ENCODE measurements around the gene PCGF5.
"Not testable (repeated sequence)": the region's sequence is repeated elsewhere in the genome, so short reads cannot be mapped to it uniquely, and the experiment has no call there.

Gene PCGF5

GRCh38 chr10:91317541-91317940, 97.1 kb downstream of the PCGF5 start:
- Histone ChIP-seq H3K36me3 (ENCODE audit: control insufficient read depth, insufficient read depth, low read length) (no peaks in the 10 kb centered on the region), H2AFZ (no peak overlapping the region), H3K27me3 (ENCODE audit: control insufficient read depth, insufficient read depth, low read length) (no peaks in the 10 kb centered on the region), H3K4me3 (ENCODE audit: low read depth, low read length) (no peak overlapping the region), H3K27ac (no peak overlapping the region), H3K79me2 (no peaks in the 10 kb centered on the region), H3K4me1 (no peaks in the 10 kb centered on the region), H3K9ac (no peak overlapping the region), H3K9me3 (ENCODE audit: control insufficient read depth, low read length) (no peaks in the 10 kb centered on the region), H3K4me2 (ENCODE audit: low read length) (no peak overlapping the region)
- TF ChIP-seq, protein P1, sequence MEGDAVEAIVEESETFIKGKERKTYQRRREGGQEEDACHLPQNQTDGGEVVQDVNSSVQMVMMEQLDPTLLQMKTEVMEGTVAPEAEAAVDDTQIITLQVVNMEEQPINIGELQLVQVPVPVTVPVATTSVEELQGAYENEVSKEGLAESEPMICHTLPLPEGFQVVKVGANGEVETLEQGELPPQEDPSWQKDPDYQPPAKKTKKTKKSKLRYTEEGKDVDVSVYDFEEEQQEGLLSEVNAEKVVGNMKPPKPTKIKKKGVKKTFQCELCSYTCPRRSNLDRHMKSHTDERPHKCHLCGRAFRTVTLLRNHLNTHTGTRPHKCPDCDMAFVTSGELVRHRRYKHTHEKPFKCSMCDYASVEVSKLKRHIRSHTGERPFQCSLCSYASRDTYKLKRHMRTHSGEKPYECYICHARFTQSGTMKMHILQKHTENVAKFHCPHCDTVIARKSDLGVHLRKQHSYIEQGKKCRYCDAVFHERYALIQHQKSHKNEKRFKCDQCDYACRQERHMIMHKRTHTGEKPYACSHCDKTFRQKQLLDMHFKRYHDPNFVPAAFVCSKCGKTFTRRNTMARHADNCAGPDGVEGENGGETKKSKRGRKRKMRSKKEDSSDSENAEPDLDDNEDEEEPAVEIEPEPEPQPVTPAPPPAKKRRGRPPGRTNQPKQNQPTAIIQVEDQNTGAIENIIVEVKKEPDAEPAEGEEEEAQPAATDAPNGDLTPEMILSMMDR (IDR thresholded peaks at IDR 0.05), result no peak

- no peak overlapping the region for H3K4me2 ChIP-seq (ENCODE audit: low read length)
- H3K4me1 ChIP-seq, result no peaks in the 10 kb centered on the region
- no peak overlapping the region for H3K4me3 ChIP-seq (ENCODE audit: low read depth, low read length)
- H3K9ac ChIP-seq, result no peak overlapping the region
- H3K79me2 ChIP-seq, result no peaks in the 10 kb centered on the region
- H3K9me3 ChIP-seq (ENCODE audit: control insufficient read depth, low read length), result no peaks in the 10 kb centered on the region
- TF ChIP-seq, protein P1 (IDR thresholded peaks at IDR 0.05), result no peak
- no peak overlapping the region for H2AFZ ChIP-seq
- H3K27ac ChIP-seq, result no peak overlapping the region
- H3K27me3 ChIP-seq (ENCODE audit: control insufficient read depth, insufficient read depth, low read length), result no peaks in the 10 kb centered on the region
- H3K36me3 ChIP-seq (ENCODE audit: control insufficient read depth, insufficient read depth, low read length), result no peaks in the 10 kb centered on the region
Measured at GRCh38 chr10:91319336-91319735, 98.9 kb downstream of the PCGF5 start.

- H3K36me3 ChIP-seq (ENCODE audit: control insufficient read depth, insufficient read depth, low read length); H2AFZ ChIP-seq; H3K4me3 ChIP-seq (ENCODE audit: low read depth, low read length); H3K27ac ChIP-seq; H3K4me1 ChIP-seq; H3K9me3 ChIP-seq (ENCODE audit: control insufficient read depth, low read length); H3K4me2 ChIP-seq (ENCODE audit: low read length); H3K27me3 ChIP-seq (ENCODE audit: control insufficient read depth, insufficient read depth, low read length); H3K79me2 ChIP-seq; H3K9ac ChIP-seq: not testable (repeated sequence)
Measured at GRCh38 chr10:91323293-91323905, 102.9 kb downstream of the PCGF5 start.

DNA sequence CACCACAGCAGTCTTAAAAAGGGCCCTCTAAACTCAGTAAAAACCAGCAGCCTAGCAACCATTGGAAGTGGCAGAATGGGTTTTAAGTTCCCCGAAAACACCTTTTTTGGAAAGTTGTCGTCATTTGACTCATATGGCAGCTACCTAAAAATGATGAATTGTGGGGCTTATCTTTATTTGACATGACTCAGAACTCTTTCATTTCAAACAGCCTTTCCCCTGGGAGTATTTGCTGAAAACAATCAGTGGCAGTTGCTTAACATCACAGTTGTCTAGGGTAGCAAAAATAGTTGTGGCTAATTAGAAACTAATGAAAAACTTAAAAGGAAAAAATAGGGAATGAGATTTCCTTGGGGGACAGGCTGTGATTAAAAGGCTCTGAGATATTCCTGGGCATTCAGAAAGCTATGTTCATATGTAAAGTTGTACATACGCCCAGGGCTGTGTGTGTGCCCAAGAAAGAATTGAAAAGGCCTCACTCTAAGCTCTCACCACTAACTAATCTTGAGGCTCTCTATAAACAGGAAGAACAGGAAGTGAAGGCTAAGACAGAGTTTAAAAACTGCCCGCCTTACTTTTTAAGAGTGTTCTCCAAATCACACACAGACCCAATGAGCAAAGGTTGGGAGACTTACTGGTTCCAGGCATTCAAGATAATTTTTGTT, 108.0 kb downstream of the PCGF5 start:
- TF ChIP-seq, protein P1 (IDR thresholded peaks at IDR 0.05), result no peak
- no peaks in the 10 kb centered on the region for H3K4me1 ChIP-seq
- H3K4me2 ChIP-seq (ENCODE audit: low read length), result no peak overlapping the region
- H3K27ac ChIP-seq, result no peak overlapping the region
- no peaks in the 10 kb centered on the region for H3K36me3 ChIP-seq (ENCODE audit: control insufficient read depth, insufficient read depth, low read length)
- no peak overlapping the region for H3K9ac ChIP-seq
- H2AFZ ChIP-seq, result no peak overlapping the region
- no peaks in the 10 kb centered on the region for H3K79me2 ChIP-seq
- no peaks in the 10 kb centered on the region for H3K27me3 ChIP-seq (ENCODE audit: control insufficient read depth, insufficient read depth, low read length)
- H3K9me3 ChIP-seq (ENCODE audit: control insufficient read depth, low read length), result no peaks in the 10 kb centered on the region
- H3K4me3 ChIP-seq (ENCODE audit: low read depth, low read length), result no peak overlapping the region
